ENCODE data around the gene VWA8. TPM values are rescaled to one million over a fixed set of nuclear protein-coding genes. Genes with fewer than 3 reads are reported as not detected.

Gene VWA8
- polyA plus RNA-seq, 3 donors: 2.0 to 4.4 (median 3.4) TPM

DNA sequence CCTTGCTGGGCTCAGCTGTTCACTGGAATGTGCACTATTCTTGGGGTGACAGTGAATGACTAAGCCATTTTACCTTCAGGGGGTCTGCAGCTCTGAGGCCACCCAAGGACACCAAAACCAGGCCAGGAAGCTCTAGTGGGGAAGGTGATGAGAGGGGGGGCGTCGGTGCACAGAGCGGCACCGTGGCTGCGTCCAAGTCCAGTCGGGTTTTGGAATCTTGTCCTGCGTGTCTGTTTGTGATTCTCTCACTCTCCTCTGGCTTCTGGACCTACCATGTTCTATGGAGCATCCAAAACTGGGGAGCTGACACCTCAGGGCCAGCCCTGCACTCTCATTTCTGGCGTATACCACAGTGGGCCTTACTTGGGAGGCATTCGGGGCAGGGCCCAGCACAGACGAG is 411.4 kb downstream of the VWA8 start:
- H3K4me2 ChIP-seq (replicated peaks; ENCODE audit: extremely low read depth, low read length, poor library complexity, severe bottlenecking): no peak overlapping the region
- WGBS (ENCODE audit: insufficient coverage): 97% methylated on average over 10 of the region's 10 CpGs
- peaks cover 0 to 2% (median 0%) of the 10 kb centered on the region in 7 donors for H3K9me3 Mint-ChIP-seq

GRCh38 chr13:41548910-41549309 is 412.0 kb downstream of the VWA8 start:
- Histone ChIP-seq H3K27ac (ENCODE audit: low read depth in 1 of 2, low read length in 2 of 2) (no peak overlapping the region), H3K4me1 (ENCODE audit: control insufficient read depth in 1 of 2, insufficient read depth in 2 of 2, low read length in 2 of 2) (no peaks in the 10 kb centered on the region), H3K79me2 (ENCODE audit: insufficient read depth, low read length) (no peaks in the 10 kb centered on the region), H3K9ac (ENCODE audit: insufficient read depth, low read length, poor library complexity, severe bottlenecking) (no peak overlapping the region), H3K27me3 (ENCODE audit: control insufficient read depth in 2 of 2, insufficient read depth in 2 of 2, low read length in 2 of 2) (no peaks in the 10 kb centered on the region), H3K4me2 (replicated peaks; ENCODE audit: extremely low read depth, low read length, poor library complexity, severe bottlenecking) (no peak overlapping the region), H3K36me3 (replicated peaks in 1 of 2; ENCODE audit: control insufficient read depth in 1 of 2, insufficient read depth in 2 of 2, low read length in 2 of 2) (no peaks in the 10 kb centered on the region), H3K4me3 (replicated peaks in 1 of 3; ENCODE audit: low read depth in 2 of 3, low read length in 3 of 3) (no peak overlapping the region), H2AFZ (ENCODE audit: insufficient read depth, low read depth, low read length, poor library complexity, severe bottlenecking) (no peak overlapping the region), H3K9me3 (replicated peaks in 1 of 2; ENCODE audit: control insufficient read depth in 1 of 2, insufficient read depth in 1 of 2, low read length in 2 of 2) (peaks cover 0 to under 1% of the 10 kb centered on the region in 2 donors), H4K20me1 (ENCODE audit: insufficient read depth, low read length) (no peaks in the 10 kb centered on the region)
- Mint-ChIP-seq H3K4me1 (no peaks in the 10 kb centered on the region), H3K27me3 (ENCODE audit: low read depth in 3 of 3) (peaks cover 2 to 3% (median 2%) of the 10 kb centered on the region in 3 donors), H3K36me3 (no peaks in the 10 kb centered on the region), H3K9me3 (peaks cover 0 to 2% (median 0%) of the 10 kb centered on the region in 7 donors), H3K27ac (no peak overlapping the region), H3K4me3 (no peak overlapping the region)
- DNase-seq: no peak
- TF ChIP-seq, protein P1, sequence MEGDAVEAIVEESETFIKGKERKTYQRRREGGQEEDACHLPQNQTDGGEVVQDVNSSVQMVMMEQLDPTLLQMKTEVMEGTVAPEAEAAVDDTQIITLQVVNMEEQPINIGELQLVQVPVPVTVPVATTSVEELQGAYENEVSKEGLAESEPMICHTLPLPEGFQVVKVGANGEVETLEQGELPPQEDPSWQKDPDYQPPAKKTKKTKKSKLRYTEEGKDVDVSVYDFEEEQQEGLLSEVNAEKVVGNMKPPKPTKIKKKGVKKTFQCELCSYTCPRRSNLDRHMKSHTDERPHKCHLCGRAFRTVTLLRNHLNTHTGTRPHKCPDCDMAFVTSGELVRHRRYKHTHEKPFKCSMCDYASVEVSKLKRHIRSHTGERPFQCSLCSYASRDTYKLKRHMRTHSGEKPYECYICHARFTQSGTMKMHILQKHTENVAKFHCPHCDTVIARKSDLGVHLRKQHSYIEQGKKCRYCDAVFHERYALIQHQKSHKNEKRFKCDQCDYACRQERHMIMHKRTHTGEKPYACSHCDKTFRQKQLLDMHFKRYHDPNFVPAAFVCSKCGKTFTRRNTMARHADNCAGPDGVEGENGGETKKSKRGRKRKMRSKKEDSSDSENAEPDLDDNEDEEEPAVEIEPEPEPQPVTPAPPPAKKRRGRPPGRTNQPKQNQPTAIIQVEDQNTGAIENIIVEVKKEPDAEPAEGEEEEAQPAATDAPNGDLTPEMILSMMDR (IDR thresholded peaks at IDR 0.05): no peak
- 100% methylated on average over 1 of the region's 6 CpGs for WGBS (ENCODE audit: insufficient coverage)
- intact Hi-C loops (cut with micrococcal nuclease): no loop called here

More for the DNA sequence above, 411.4 kb downstream of the VWA8 start:
- intact Hi-C loops (cut with micrococcal nuclease): no loop called here
- H2AFZ ChIP-seq (ENCODE audit: insufficient read depth, low read depth, low read length, poor library complexity, severe bottlenecking): no peak overlapping the region
- H3K36me3 Mint-ChIP-seq: no peaks in the 10 kb centered on the region
- no peak overlapping the region for H3K4me3 ChIP-seq (replicated peaks in 1 of 3; ENCODE audit: low read depth in 2 of 3, low read length in 3 of 3)
- peaks cover 1 to 3% (median 2%) of the 10 kb centered on the region in 3 donors for H3K27me3 Mint-ChIP-seq (ENCODE audit: low read depth in 3 of 3)
- H4K20me1 ChIP-seq (ENCODE audit: insufficient read depth, low read length): no peaks in the 10 kb centered on the region
- no peaks in the 10 kb centered on the region for H3K27me3 ChIP-seq (ENCODE audit: control insufficient read depth in 2 of 2, insufficient read depth in 2 of 2, low read length in 2 of 2)
- H3K27ac Mint-ChIP-seq: peak overlapping the region in 1 of 7 donors; percentile 46
- TF ChIP-seq, protein P1 (IDR thresholded peaks at IDR 0.05): no peak
- no peak overlapping the region for H3K9ac ChIP-seq (ENCODE audit: insufficient read depth, low read length, poor library complexity, severe bottlenecking)
- H3K4me1 Mint-ChIP-seq: no peaks in the 10 kb centered on the region
- H3K36me3 ChIP-seq (replicated peaks in 1 of 2; ENCODE audit: control insufficient read depth in 1 of 2, insufficient read depth in 2 of 2, low read length in 2 of 2): no peaks in the 10 kb centered on the region
- H3K4me3 Mint-ChIP-seq: no peak overlapping the region
- H3K4me1 ChIP-seq (ENCODE audit: control insufficient read depth in 1 of 2, insufficient read depth in 2 of 2, low read length in 2 of 2): no peaks in the 10 kb centered on the region
- no peaks in the 10 kb centered on the region for H3K9me3 ChIP-seq (replicated peaks in 1 of 2; ENCODE audit: control insufficient read depth in 1 of 2, insufficient read depth in 1 of 2, low read length in 2 of 2)
- no peak for DNase-seq
- H3K79me2 ChIP-seq (ENCODE audit: insufficient read depth, low read length): no peaks in the 10 kb centered on the region
- H3K27ac ChIP-seq (ENCODE audit: low read depth in 1 of 2, low read length in 2 of 2): no peak overlapping the region
